Measurements from ENCODE around the gene SIX1. TPM values are rescaled to one million over a fixed set of nuclear protein-coding genes. Genes with fewer than 3 reads are reported as not detected.

Gene SIX1
- total RNA-seq, 4 donors from 2014 or later, result 0.31 to 0.64 TPM; not detected in 2

DNA sequence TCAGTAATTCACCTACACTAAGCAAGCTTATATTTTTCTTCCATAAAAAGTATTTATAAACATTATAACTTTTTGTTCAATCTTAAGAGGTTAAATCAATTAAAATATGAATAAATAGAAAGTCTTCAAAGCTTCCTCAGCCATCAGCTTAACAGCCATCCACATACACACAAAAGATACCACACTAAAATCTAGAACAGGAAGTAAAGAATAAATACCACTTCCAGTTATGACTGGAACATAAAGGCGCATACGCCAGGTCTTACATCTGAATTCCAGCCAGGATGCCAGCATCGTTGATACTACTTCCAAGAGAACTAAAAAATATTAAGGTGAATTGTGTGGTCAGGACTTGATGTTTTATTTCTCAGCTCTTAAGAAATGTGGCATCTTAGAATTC lies 17.0 kb downstream of the SIX1 start:
- no peak for TF ChIP-seq POLR2A (IDR thresholded peaks at IDR 0.05)
- TF ChIP-seq POLR2AphosphoS5 (IDR thresholded peaks at IDR 0.05), result no peak
- TF ChIP-seq, protein P1, sequence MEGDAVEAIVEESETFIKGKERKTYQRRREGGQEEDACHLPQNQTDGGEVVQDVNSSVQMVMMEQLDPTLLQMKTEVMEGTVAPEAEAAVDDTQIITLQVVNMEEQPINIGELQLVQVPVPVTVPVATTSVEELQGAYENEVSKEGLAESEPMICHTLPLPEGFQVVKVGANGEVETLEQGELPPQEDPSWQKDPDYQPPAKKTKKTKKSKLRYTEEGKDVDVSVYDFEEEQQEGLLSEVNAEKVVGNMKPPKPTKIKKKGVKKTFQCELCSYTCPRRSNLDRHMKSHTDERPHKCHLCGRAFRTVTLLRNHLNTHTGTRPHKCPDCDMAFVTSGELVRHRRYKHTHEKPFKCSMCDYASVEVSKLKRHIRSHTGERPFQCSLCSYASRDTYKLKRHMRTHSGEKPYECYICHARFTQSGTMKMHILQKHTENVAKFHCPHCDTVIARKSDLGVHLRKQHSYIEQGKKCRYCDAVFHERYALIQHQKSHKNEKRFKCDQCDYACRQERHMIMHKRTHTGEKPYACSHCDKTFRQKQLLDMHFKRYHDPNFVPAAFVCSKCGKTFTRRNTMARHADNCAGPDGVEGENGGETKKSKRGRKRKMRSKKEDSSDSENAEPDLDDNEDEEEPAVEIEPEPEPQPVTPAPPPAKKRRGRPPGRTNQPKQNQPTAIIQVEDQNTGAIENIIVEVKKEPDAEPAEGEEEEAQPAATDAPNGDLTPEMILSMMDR (IDR thresholded peaks at IDR 0.05), result no peak
- TF ChIP-seq EP300 (IDR thresholded peaks at IDR 0.05), result no peak
- Histone ChIP-seq H3K4me1 (peaks cover under 1% of the 10 kb centered on the region), H3K9me3 (no peaks in the 10 kb centered on the region), H3K27ac (no peak overlapping the region), H3K27me3 (peaks cover 22% of the 10 kb centered on the region), H3K36me3 (no peaks in the 10 kb centered on the region), H3K4me3 (no peak overlapping the region)
- DNase-seq (ENCODE audit: low spot score in 2 of 2), result no peak
- WGBS, result 60% methylated on average over 3 of the region's 3 CpGs

DNA sequence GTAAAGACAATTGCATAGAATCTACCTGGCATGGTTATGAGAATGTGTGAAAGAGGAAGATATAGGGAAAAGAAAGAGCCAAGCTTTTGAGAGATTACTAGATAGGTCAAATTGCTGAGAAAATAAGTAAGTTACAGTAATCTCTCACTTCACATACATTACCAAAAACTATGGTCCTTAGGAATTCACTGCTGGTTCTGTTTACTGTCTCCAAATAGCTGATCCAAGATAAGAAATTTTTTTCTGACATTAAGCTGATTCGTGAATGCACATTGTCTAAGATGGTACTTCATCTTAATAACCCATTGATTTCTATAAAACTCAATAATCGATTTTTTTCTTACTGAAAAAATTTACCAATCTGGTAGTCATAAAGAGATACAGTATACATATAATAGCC lies 17.4 kb downstream of the SIX1 start:
- H3K4me1 ChIP-seq, result no peaks in the 10 kb centered on the region
- WGBS, result 82% methylated on average over 2 of the region's 2 CpGs
- H3K36me3 ChIP-seq, result no peaks in the 10 kb centered on the region
- H3K4me3 ChIP-seq, result no peak overlapping the region
- H3K27me3 ChIP-seq, result peaks cover 20% of the 10 kb centered on the region
- H3K27ac ChIP-seq, result no peak overlapping the region
- TF ChIP-seq EP300 (IDR thresholded peaks at IDR 0.05) (no peak), POLR2A (IDR thresholded peaks at IDR 0.05) (no peak), POLR2AphosphoS5 (IDR thresholded peaks at IDR 0.05) (no peak)
- TF ChIP-seq, protein P1 (IDR thresholded peaks at IDR 0.05), result no peak
- no peak for DNase-seq (ENCODE audit: low spot score in 2 of 2)
- no peaks in the 10 kb centered on the region for H3K9me3 ChIP-seq

DNA sequence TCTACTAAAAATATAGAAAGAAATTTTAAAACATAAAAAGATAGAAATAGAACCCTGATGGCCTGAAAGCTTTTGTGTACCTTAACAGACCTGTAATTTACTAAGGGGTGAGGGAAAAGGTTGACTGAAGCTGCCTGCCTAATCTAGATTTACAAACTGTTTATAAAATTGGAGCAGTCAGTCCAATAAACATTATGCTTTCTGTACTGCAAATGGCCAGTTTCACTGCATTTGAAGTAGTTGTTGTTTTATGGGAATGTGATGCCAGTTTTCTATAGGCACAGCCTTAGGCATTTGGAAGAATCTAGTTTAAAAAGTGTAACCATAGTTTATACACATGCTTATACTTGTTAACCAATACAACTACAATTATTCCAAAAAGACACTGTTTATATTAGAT lies 19.1 kb downstream of the SIX1 start:
- no peaks in the 10 kb centered on the region for H3K4me1 ChIP-seq
- H3K27ac ChIP-seq, result no peak overlapping the region
- H3K27me3 ChIP-seq, result peaks cover 5% of the 10 kb centered on the region
- H3K36me3 ChIP-seq, result no peaks in the 10 kb centered on the region
- TF ChIP-seq POLR2AphosphoS5 (IDR thresholded peaks at IDR 0.05), result no peak
- TF ChIP-seq, protein P1 (IDR thresholded peaks at IDR 0.05), result no peak
- TF ChIP-seq POLR2A (IDR thresholded peaks at IDR 0.05), result no peak
- TF ChIP-seq EP300 (IDR thresholded peaks at IDR 0.05), result no peak
- DNase-seq (ENCODE audit: low spot score in 2 of 2), result no peak
- no peak overlapping the region for H3K4me3 ChIP-seq
- no peaks in the 10 kb centered on the region for H3K9me3 ChIP-seq

DNA sequence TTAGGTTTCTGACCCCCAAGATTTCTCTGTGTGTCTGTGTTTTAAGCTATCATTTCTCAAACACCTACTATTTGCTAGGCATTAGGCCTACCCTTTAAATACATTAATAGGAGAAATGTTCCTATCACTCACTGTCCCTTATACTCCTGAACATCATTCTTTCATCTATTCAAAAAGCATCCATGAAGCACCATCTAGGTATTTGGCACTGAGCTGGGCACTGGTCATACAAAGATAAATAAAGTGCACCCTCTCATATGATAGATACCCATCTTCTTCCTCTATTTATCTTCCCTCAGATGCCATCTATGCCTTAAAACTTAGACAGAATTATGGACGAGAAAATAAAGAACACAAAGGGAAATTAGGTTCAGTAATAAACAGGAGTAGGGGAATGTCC lies 20.4 kb downstream of the SIX1 start:
- DNase-seq (ENCODE audit: low spot score in 2 of 2), result no peak
- no peaks in the 10 kb centered on the region for H3K36me3 ChIP-seq
- no peak overlapping the region for H3K27ac ChIP-seq
- H3K9me3 ChIP-seq, result no peaks in the 10 kb centered on the region
- WGBS, result 81% methylated on average over 1 of the region's 1 CpG
- no peak for TF ChIP-seq EP300 (IDR thresholded peaks at IDR 0.05)
- TF ChIP-seq POLR2A (IDR thresholded peaks at IDR 0.05), result no peak
- TF ChIP-seq POLR2AphosphoS5 (IDR thresholded peaks at IDR 0.05), result no peak
- TF ChIP-seq, protein P1 (IDR thresholded peaks at IDR 0.05), result no peak
- H3K4me3 ChIP-seq, result no peak overlapping the region
- peaks cover 5% of the 10 kb centered on the region for H3K27me3 ChIP-seq
- H3K4me1 ChIP-seq, result no peaks in the 10 kb centered on the region

DNA sequence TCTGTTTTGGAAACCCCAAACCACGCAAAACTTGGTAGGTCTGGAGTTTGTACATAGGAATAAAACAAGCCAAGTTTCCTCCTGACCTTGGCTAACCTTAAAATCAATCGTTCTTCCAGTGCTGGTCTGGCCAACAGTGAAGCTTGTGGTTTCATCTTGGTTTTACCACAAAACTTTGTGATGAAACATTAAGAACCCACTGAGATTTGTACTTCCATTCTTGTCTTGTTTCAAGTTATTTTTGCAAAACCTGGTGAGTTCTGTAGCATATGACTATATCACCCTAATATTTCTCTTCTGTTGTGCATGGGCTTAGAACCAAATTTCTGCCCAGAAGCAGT lies 26.4 kb downstream of the SIX1 start:
- WGBS, result 33% methylated on average over 2 of the region's 2 CpGs
- Histone ChIP-seq H3K4me3 (no peak overlapping the region), H3K9me3 (no peaks in the 10 kb centered on the region), H3K36me3 (no peaks in the 10 kb centered on the region), H3K27me3 (peaks cover 5% of the 10 kb centered on the region), H3K4me1 (no peaks in the 10 kb centered on the region), H3K27ac (no peak overlapping the region)
- no peak for TF ChIP-seq POLR2A (IDR thresholded peaks at IDR 0.05)
- TF ChIP-seq EP300 (IDR thresholded peaks at IDR 0.05), result no peak
- TF ChIP-seq, protein P1 (IDR thresholded peaks at IDR 0.05), result no peak
- no peak for TF ChIP-seq POLR2AphosphoS5 (IDR thresholded peaks at IDR 0.05)
- DNase-seq (ENCODE audit: low spot score in 2 of 2), result no peak
